T-helper 2 cell (primary cell): ENCODE results near the gene PCDHGA3.
"Not testable (repeated sequence)": the region's sequence is repeated elsewhere in the genome, so short reads cannot be mapped to it uniquely, and the experiment has no call there.

ENCODE experiments used
- DNase-seq, 5 experiments: peaks; one replicate each; pipeline versions ENCODE4 v3.0.0 to v3.0.0-alpha.2; 2012 to 2022

Gene PCDHGA3

GRCh38 chr5:141349917-141350619 lies 6.4 kb downstream of the PCDHGA3 start, which contains the start of gene PCDHGB1:
PCDHGB1 (plus strand) TSS chr5:141350099; CDS start chr5:141350261, 162 bp downstream.
- DNase-seq, result peak in 2 of 5 experiments; percentile 17 to 45

- DNase-seq, result no peak
Measured at GRCh38 chr5:141351591-141351990, 8.0 kb downstream of the PCDHGA3 start.

DNA sequence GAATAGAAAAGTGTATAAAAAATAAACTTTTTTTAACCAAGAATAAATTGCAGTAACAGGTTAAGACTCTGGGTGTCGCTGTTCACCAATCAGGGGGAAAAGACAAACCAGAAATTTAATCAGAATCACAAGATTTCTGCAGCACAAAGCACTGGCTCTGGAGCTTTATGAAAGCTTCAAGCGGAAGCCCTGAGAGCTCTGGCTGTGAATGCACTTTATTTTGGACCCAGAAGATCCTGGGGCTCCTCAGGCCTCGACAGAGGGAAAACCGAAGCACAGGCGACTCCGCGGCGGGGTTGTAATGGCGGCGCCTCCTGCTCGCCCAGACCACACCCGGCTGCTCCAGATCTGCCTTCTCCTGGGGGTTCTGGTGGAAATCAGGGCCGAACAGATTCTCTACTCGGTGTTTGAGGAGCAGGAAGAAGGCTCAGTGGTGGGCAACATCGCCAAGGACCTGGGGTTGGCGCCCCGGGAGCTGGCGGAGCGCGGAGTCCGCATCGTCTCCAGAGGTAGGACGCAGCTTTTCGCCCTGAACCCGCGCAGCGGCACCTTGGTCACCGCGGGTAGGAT lies 11.4 kb downstream of the PCDHGA3 start, which contains the start of gene PCDHGA4:
PCDHGA4 (plus strand) TSS at position 122 of the 570 bp plus-strand sequence; CDS start at position 209, 87 bp downstream.
- no peak for DNase-seq

DNA sequence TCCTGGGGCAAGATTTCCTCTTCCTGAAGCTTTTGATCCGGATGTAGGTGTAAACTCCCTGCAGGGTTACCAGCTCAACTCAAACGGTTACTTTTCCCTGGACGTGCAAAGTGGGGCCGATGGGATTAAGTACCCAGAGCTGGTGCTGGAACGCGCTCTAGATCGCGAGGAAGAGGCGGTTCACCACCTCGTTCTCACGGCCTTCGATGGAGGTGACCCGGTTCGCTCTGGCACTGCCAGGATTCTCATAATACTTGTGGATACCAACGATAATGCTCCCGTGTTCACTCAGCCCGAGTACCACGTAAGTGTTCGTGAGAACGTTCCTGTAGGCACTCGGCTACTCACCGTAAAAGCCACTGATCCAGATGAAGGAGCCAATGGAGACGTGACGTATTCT lies 12.0 kb downstream of the PCDHGA3 start:
- no peak for DNase-seq

- no peak for DNase-seq
Measured at GRCh38 chr5:141356133-141356532, 12.5 kb downstream of the PCDHGA3 start.

DNA sequence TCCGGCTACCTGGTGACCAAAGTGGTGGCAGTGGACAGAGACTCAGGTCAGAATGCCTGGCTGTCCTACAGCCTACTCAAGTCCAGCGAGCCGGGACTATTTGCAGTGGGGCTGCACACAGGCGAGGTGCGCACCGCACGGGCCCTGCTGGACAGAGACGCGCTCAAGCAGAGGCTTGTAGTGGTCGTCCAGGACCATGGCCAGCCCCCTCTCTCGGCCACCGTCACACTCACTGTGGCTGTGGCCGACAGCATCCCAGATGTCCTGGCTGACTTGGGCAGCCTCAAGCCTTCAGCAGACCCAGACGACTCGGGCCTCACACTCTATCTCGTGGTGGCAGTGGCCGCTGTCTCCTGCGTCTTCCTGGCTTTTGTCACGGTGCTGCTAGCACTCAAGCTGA lies 13.3 kb downstream of the PCDHGA3 start:
- DNase-seq, result no peak

DNA sequence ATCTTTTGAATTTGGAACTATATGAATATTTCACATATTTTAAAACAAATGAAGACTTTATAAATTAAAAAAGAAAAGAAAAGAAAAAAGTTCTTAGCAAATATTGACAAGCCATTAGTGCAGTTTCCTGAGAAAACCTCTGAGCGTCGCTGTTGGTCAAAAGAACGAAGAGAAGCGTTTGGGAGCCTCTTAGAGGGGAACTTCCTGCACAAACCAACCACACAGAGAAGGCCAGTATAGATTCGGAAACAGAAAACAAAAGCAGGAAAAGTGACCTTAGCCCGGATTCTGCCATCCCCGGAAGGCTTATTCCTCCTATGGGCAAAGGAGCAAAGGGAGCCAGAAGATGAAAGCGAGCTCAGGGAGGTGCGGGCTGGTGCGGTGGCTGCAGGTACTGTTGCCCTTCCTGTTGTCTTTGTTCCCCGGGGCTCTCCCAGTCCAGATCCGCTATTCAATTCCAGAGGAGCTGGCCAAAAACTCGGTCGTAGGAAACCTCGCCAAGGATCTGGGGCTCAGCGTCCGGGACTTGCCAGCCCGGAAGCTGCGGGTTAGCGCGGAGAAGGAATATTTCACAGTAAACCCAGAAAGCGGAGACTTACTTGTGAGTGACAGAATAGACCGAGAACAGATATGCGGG lies 16.3 kb downstream of the PCDHGA3 start, which contains the start of gene PCDHGB2:
PCDHGB2 (plus strand) TSS at position 205 of the 637 bp plus-strand sequence; CDS start at position 347, 142 bp downstream.
- DNase-seq, result peak in 2 of 5 experiments; percentile 3 to 25

GRCh38 chr5:141360685-141361084 lies 17.1 kb downstream of the PCDHGA3 start:
- no peak for DNase-seq

- no peak for DNase-seq
Measured at GRCh38 chr5:141362719-141363118, 19.1 kb downstream of the PCDHGA3 start.

- no peak for DNase-seq
Measured at GRCh38 chr5:141363952-141364660, 20.5 kb downstream of the PCDHGA3 start, which contains the start of gene PCDHGA5. PCDHGA5 (plus strand) TSS chr5:141364162; CDS start chr5:141364331, 169 bp downstream.

- no peak for DNase-seq
Measured at GRCh38 chr5:141366016-141366896, 22.6 kb downstream of the PCDHGA3 start.

GRCh38 chr5:141369994-141370848 lies 26.6 kb downstream of the PCDHGA3 start, which contains the start of gene PCDHGB3:
PCDHGB3 (plus strand) TSS chr5:141370242; CDS start chr5:141370395, 153 bp downstream.
- DNase-seq, result peak in 2 of 5 experiments; percentile 30 to 52

GRCh38 chr5:141371572-141372475 lies 28.2 kb downstream of the PCDHGA3 start:
- DNase-seq, result no peak

DNA sequence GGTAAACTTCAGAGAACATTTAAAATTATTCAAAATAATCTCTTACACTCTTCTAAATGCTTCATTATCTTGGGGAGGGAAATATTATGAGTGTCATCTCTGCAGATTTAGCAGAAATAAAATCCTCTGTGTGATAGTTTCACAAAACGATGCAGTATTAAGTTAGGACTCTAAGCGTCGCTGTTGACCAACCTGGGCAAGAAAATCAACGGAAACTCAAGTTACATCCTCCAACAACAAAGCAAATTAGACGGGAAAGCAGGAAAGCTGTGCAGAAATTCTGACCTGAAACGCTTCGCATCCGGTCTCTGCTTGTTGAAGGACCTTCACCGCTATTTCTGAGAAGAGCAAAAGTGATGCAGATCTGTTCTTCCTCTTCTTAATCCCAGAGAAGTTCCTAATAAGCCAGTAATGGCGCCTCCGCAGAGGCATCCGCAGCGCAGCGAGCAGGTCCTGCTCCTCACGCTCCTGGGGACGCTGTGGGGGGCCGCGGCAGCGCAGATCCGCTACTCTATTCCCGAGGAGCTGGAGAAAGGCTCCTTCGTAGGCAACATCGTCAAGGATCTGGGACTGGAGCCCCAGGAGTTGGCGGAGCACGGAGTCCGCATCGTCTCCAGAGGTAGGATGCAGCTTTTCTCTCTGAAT lies 30.2 kb downstream of the PCDHGA3 start, which contains the start of gene PCDHGA6:
PCDHGA6 (plus strand) TSS at position 219 of the 645 bp plus-strand sequence; CDS start at position 412, 193 bp downstream.
- no peak for DNase-seq

DNA sequence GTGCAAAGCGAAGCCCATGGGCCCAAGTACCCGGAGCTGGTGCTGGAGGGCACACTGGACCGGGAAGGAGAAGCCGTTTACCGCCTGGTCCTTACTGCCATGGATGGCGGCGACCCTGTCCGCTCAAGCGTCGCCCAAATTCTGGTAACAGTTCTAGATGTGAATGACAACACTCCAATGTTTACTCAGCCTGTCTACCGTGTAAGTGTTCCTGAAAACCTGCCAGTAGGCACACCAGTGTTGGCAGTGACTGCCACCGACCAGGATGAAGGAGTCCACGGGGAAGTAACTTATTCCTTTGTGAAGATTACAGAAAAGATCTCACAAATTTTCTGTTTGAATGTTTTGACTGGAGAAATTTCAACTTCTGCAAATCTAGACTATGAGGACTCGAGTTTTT lies 31.0 kb downstream of the PCDHGA3 start:
- DNase-seq, result no peak

DNA sequence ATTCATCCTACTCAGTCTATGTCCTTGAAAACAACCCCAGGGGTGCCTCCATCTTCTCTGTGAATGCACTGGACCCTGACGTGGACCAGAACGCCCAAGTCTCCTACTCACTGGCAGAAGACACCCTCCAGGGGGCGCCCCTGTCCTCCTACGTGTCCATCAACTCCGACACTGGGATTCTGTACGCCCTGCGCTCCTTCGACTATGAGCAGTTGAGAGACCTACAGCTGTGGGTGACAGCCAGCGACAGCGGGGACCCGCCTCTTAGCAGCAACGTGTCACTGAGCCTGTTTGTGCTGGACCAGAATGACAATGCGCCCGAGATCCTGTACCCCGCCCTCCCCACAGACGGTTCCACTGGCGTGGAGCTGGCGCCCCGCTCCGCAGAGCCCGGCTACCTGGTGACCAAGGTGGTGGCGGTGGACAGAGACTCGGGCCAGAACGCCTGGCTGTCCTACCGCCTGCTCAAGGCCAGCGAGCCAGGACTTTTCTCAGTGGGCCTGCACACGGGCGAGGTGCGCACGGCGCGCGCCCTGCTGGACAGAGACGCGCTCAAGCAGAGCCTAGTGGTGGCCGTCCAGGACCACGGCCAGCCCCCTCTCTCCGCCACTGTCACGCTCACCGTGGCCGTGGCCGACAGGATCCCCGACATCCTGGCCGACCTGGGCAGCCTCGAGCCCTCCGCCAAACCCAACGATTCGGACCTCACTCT lies 32.0 kb downstream of the PCDHGA3 start:
- not testable (repeated sequence) for DNase-seq

DNA sequence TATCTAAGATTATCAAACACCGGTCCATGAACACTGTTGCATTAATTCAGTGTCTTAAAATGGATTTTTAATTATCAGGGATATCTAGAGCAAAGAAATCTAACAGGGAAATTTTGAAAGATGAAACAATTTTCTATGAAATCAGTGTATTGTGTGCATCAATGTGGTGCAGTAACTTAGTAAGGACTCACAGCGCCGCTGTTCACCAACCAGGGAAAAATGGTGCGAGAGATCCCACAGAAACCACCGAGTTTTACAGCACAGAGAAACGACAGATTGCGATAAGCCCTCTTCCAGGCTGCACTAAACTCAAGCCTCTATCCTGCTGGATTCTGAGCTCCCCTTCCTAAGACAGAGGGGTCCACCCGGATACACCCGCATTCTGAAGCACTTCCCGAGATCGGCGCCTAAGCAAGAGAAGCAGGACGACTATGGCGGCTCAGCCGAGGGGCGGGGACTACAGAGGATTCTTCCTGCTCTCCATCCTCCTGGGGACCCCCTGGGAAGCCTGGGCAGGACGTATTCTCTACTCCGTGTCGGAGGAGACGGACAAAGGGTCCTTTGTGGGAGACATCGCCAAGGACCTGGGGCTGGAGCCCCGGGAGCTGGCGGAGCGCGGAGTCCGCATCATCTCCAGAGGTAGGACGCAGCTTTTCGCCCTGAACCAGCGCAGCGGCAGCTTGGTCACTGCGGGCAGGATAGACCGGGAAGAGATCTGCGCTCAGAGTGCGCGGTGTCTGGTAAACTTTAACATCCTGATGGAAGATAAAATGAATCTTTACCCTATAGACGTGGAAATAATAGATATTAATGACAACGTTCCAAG lies 39.1 kb downstream of the PCDHGA3 start, which contains the start of gene PCDHGA7:
PCDHGA7 (plus strand) TSS at position 274 of the 826 bp plus-strand sequence; CDS start at position 432, 158 bp downstream.
- peak in 1 of 5 experiments; percentile 11 for DNase-seq
